PC-9 (cell line): Measurements from ENCODE around the gene EMX2. TPM values are rescaled to one million over a fixed set of nuclear protein-coding genes. Genes with fewer than 3 reads are reported as not detected.

Experiments used
- BruUV-seq: library from RNA; stranded (reverse); fragments of 400-500 nt; replicated peaks from 2 replicates; lab custom pipeline; 2021; lab: Mats Ljungman, UMichigan
- CTCF ChIA-PET: fragments of 300-600 bp; sonication (Branson Sonifier 250); formaldehyde crosslinking; loops from one replicate; lab custom pipeline; 2022; ENCODE audit warnings: antibody characterized with exemption; lab: Charles Lee
- POLR2A ChIA-PET: fragments of 300-600 bp; sonication (Branson Sonifier 250); formaldehyde crosslinking; loops from one replicate; lab custom pipeline; 2022; ENCODE audit warnings: antibody characterized with exemption; ENCODE audit not compliant: unreplicated experiment; lab: Charles Lee
- DNase-seq, 2 experiments: peaks; one replicate each; pipeline versions ENCODE4 v3.0.0 to v3.0.0-alpha.2; 2015 to 2022; ENCODE audit warnings: mixed read lengths in 1 of 2
- H2AFZ ChIP-seq: fragments of 200-600 bp; sonication (generic); 2 replicates; pipeline ENCODE4 v1.8.1; 2017; ENCODE audit warnings: antibody characterized with exemption
- H3F3A ChIP-seq: fragments of 200-600 bp; sonication (generic); 2 replicates; pipeline ENCODE4 v1.8.1; 2017; ENCODE audit warnings: antibody characterized with exemption, mild to moderate bottlenecking, low read depth; ENCODE audit not compliant: insufficient read depth
- H3K27ac ChIP-seq: fragments of 200-600 bp; sonication (generic); 2 replicates; pipeline ENCODE4 v1.6.1; 2016; ENCODE audit warnings: mixed run types
- H3K27me3 ChIP-seq: fragments of 200-600 bp; sonication (generic); 2 replicates; pipeline ENCODE4 v1.6.1; 2016; ENCODE audit warnings: low read depth, mixed run types; ENCODE audit not compliant: insufficient read depth
- H3K36me3 ChIP-seq: fragments of 200-600 bp; sonication (generic); 2 replicates; pipeline ENCODE4 v1.6.1; 2016; ENCODE audit warnings: low read depth, mixed run types
- H3K4me1 ChIP-seq: fragments of 200-600 bp; sonication (generic); replicated peaks from 2 replicates; pipeline ENCODE4 v1.6.1; 2016; ENCODE audit warnings: mixed run types; ENCODE audit not compliant: insufficient read depth
- H3K4me2 ChIP-seq: fragments of 200-600 bp; sonication (generic); 2 replicates; pipeline ENCODE4 v1.6.1; 2017; ENCODE audit warnings: mixed run types
- H3K4me3 ChIP-seq: fragments of 200-600 bp; sonication (generic); 2 replicates; pipeline ENCODE4 v1.6.1; 2016; ENCODE audit warnings: mixed run types
- H3K79me2 ChIP-seq: fragments of 200-600 bp; sonication (generic); 2 replicates; pipeline ENCODE4 v1.6.1; 2017; ENCODE audit warnings: low read depth, mixed run types
- H3K9me2 ChIP-seq: fragments of 200-600 bp; sonication (generic); 2 replicates; pipeline ENCODE4 v1.8.1; 2017; ENCODE audit warnings: mild to moderate bottlenecking; ENCODE audit not compliant: insufficient read depth
- H3K9me3 ChIP-seq: fragments of 200-600 bp; sonication (generic); 2 replicates; pipeline ENCODE4 v1.8.1; 2016; ENCODE audit warnings: low read depth; ENCODE audit not compliant: insufficient read depth
- H4K20me1 ChIP-seq: fragments of 200-600 bp; sonication (generic); 2 replicates; pipeline ENCODE4 v1.8.1; 2017; ENCODE audit not compliant: insufficient read depth
- EZH2 ChIP-seq: fragments of 200-600 bp; sonication (generic); IDR thresholded peaks from 2 replicates; pipeline ENCODE4 v1.8.0; 2017; ENCODE audit warnings: antibody characterized with exemption, low read depth
- intact Hi-C: fragments of 100-400 bp; cut with micrococcal nuclease; formaldehyde crosslinking; loops from one replicate; pipeline ENCODE4 v1.10.0; 2022; ENCODE audit not compliant: unreplicated experiment
- total RNA-seq: library from RNA; stranded (reverse); gene quantifications from 2 replicates; pipeline ENCODE4 v1.2.3, GENCODE V29; 2021
- TF ChIP-seq, protein P1 (sequence below): fragments of 200-600 bp; sonication (generic); conservative IDR thresholded peaks from 2 replicates; pipeline ENCODE4 v1.6.1; 2017; ENCODE audit warnings: mixed run types, antibody characterized with exemption, mild to moderate bottlenecking, moderate library complexity

Gene EMX2
- total RNA-seq, 1 experiment from 2014 or later: not detected

GRCh38 chr10:117532451-117533107 is 10.0 kb upstream of the EMX2 start:
- TF ChIP-seq EZH2: no peak
- TF ChIP-seq, protein P1, sequence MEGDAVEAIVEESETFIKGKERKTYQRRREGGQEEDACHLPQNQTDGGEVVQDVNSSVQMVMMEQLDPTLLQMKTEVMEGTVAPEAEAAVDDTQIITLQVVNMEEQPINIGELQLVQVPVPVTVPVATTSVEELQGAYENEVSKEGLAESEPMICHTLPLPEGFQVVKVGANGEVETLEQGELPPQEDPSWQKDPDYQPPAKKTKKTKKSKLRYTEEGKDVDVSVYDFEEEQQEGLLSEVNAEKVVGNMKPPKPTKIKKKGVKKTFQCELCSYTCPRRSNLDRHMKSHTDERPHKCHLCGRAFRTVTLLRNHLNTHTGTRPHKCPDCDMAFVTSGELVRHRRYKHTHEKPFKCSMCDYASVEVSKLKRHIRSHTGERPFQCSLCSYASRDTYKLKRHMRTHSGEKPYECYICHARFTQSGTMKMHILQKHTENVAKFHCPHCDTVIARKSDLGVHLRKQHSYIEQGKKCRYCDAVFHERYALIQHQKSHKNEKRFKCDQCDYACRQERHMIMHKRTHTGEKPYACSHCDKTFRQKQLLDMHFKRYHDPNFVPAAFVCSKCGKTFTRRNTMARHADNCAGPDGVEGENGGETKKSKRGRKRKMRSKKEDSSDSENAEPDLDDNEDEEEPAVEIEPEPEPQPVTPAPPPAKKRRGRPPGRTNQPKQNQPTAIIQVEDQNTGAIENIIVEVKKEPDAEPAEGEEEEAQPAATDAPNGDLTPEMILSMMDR: no peak
- H3K27ac ChIP-seq: no peak overlapping the region
- ChIA-PET CTCF (no interaction called here), POLR2A (no interaction called here)
- intact Hi-C loops: no loop called here
- no peaks in the 10 kb centered on the region for H3K79me2 ChIP-seq
- no peaks in the 10 kb centered on the region for H3K9me2 ChIP-seq
- no peak overlapping the region for H2AFZ ChIP-seq
- H4K20me1 ChIP-seq: no peaks in the 10 kb centered on the region
- no peak overlapping the region for H3K4me2 ChIP-seq
- H3K4me1 ChIP-seq: no peaks in the 10 kb centered on the region
- peaks cover 34% of the 10 kb centered on the region; the same call in 1 of the 2 replicates for H3K27me3 ChIP-seq
- BruUV-seq: no TSS peak
- no peak overlapping the region for H3K4me3 ChIP-seq
- no peak for DNase-seq
- H3K36me3 ChIP-seq: no peaks in the 10 kb centered on the region
- no peaks in the 10 kb centered on the region for H3F3A ChIP-seq
- no peaks in the 10 kb centered on the region for H3K9me3 ChIP-seq

DNA sequence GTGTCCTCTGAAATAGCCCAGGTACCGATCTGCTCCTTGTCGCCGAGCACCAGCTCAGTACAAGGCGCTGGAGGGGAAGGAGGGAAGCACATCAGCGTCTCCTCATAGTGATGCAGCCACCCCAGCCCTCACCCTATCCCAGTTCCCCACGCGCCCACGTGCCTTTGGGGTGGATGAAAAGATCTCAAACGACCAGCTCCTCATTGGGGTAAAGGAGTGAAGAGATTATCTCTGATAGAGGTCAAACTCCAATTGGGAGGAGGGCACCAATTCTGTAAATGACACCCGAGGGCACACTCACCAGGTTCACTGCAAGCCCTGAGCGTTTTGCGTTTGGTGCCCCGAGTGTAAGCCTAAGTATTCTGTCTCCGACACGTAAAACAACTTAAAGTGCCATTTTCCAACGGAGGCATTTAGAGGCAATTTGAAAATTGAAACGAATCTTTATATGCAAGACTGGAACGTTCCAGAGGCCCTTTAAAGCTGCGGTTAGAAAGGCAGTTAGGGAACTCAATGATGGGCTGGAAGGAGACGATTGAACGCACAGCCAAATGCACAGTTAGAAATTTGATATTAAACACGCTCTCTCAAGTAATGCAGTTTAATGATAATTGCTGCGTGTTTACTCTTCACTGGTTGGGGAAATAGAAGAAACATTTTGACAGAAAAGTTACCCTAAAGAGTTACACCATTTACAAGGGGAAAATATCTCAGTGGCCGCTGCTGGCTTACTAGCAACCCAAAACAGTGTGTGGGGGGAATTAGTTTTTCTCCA is 8.9 kb upstream of the EMX2 start:
- no peak for TF ChIP-seq EZH2
- TF ChIP-seq, protein P1: no peak
- no peaks in the 10 kb centered on the region for H3K79me2 ChIP-seq
- H3K9me2 ChIP-seq: no peaks in the 10 kb centered on the region
- H3K4me2 ChIP-seq: no peak overlapping the region
- H3K9me3 ChIP-seq: no peaks in the 10 kb centered on the region
- ChIA-PET POLR2A (no interaction called here), CTCF (no interaction called here)
- no peaks in the 10 kb centered on the region for H3K4me1 ChIP-seq
- peaks cover 28% of the 10 kb centered on the region; the same call in 1 of the 2 replicates for H3K27me3 ChIP-seq
- H2AFZ ChIP-seq: no peak overlapping the region
- no peak overlapping the region for H3K27ac ChIP-seq
- H3K36me3 ChIP-seq: no peaks in the 10 kb centered on the region
- no peak for DNase-seq
- no peaks in the 10 kb centered on the region for H4K20me1 ChIP-seq
- no peaks in the 10 kb centered on the region for H3F3A ChIP-seq
- BruUV-seq: no TSS peak
- intact Hi-C loops: no loop called here
- H3K4me3 ChIP-seq: no peak overlapping the region

DNA sequence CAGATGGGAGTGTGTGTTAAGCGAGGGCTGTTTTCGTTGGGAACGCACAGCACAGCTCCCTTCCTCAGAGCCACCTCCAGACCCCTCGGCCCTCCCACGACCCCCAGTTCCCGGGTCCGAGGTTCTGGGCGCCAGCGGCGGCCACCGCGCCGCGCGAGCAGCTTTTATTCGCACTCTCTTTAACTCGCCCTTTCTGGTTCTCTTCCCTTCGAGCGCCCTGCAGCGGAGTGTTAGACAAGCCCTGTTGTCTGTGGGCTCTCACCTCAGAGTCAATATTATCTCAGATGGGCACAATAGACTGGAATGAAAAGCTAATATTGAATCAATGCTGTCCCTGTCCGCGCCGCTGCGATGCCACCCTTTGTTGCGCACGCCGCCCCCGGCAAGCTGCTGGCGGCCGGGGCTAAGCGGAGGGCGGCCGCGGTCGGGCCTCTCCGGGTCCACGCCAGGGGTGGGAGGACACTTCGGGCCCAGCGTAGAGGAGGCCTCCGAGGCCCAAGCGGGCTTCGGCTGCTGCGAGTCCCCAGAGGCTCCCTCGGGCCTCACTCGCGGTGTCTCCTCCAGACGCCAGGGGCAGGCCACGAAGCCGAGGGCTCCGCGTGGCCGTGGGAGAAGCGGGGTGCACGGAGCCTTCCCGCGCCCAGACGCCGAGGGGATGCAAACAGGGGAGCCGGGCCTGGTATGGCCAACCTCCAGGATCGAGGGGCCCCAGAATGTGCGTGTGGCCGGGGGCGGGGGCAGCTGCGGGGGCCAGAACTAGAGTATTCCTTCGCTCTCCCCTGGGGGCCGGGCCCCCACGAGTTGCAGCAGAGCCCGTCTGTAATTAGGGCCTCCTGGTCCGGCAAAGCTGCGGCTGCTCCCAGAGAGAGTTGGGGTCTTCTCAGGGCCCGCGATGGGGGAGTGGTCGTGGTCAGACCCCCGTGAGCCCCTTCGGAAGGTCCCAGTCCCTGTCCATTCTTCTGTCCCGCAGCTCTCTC is 7.9 kb upstream of the EMX2 start:
- no peak for TF ChIP-seq EZH2
- TF ChIP-seq, protein P1: no peak
- intact Hi-C loops: no loop called here
- no peak overlapping the region for H3K27ac ChIP-seq
- no TSS peak for BruUV-seq
- H3K79me2 ChIP-seq: no peaks in the 10 kb centered on the region
- H4K20me1 ChIP-seq: no peaks in the 10 kb centered on the region
- no peaks in the 10 kb centered on the region for H3K9me3 ChIP-seq
- no peaks in the 10 kb centered on the region for H3F3A ChIP-seq
- CTCF ChIA-PET: no interaction called here
- no peak for DNase-seq
- H3K36me3 ChIP-seq: no peaks in the 10 kb centered on the region
- POLR2A ChIA-PET: no interaction called here
- no peaks in the 10 kb centered on the region for H3K9me2 ChIP-seq
- peaks cover 28% of the 10 kb centered on the region; the same call in 1 of the 2 replicates for H3K27me3 ChIP-seq
- H3K4me1 ChIP-seq: no peaks in the 10 kb centered on the region
- no peak overlapping the region for H2AFZ ChIP-seq
- H3K4me2 ChIP-seq: no peak overlapping the region
- H3K4me3 ChIP-seq: no peak overlapping the region
